Esophagus muscularis mucosa (tissue), 4 donors: ENCODE results near the gene UBE2J1. TPM values are rescaled to one million over a fixed set of nuclear protein-coding genes. Genes with fewer than 3 reads are reported as not detected.

ENCODE experiments used
- DNase-seq: peaks from one replicate; pipeline ENCODE4 v3.0.0-alpha.2; 2017; ENCODE audit errors: extremely low spot score
- H3K27ac ChIP-seq, 4 donors: fragments of 200-600 bp; sonication (generic); replicated peaks in 1 of 4; 1 replicate in 3 of 4; 2 replicates in 1 of 4; pipeline ENCODE4 v1.5.1; 2016 to 2019; ENCODE audit warnings: mild to moderate bottlenecking in 1 of 4
- H3K27me3 ChIP-seq, 4 donors: fragments of 200-600 bp; sonication (generic); one replicate each; pipeline versions ENCODE4 v1.5.1 to v1.6.0; 2016 to 2019
- H3K36me3 ChIP-seq, 4 donors: fragments of 200-600 bp; sonication (generic); one replicate each; pipeline ENCODE4 v1.5.1; 2016 to 2019
- H3K4me1 ChIP-seq, 4 donors: fragments of 200-600 bp; sonication (generic); one replicate each; pipeline ENCODE4 v1.5.1; 2016 to 2019
- H3K4me3 ChIP-seq, 4 donors: fragments of 200-600 bp; sonication (generic); 1 replicate in 2 of 4; 2 replicates in 2 of 4; pipeline ENCODE4 v1.5.1; 2016 to 2019; ENCODE audit warnings: mild to moderate bottlenecking in 4 of 4, moderate library complexity in 1 of 4
- H3K9me3 ChIP-seq, 4 donors: fragments of 200-600 bp; sonication (generic); 1 replicate in 3 of 4; 2 replicates in 1 of 4; pipeline ENCODE4 v1.5.1; 2016 to 2019
- EP300 ChIP-seq: sonication (generic); formaldehyde crosslinking; IDR thresholded peaks from one replicate; pipeline ENCODE4 v1.6.1; 2017; ENCODE audit warnings: antibody characterized with exemption
- POLR2A ChIP-seq: fragments of 450-650 bp; IDR thresholded peaks from one replicate; pipeline ENCODE4 v1.6.1; 2017; ENCODE audit warnings: antibody characterized with exemption, moderate library complexity, mild to moderate bottlenecking, low read depth
- POLR2AphosphoS5 ChIP-seq, 2 donors: sonication (generic); formaldehyde crosslinking; IDR thresholded peaks; one replicate each; pipeline ENCODE4 v1.6.1; 2017; ENCODE audit warnings: antibody characterized with exemption in 2 of 2
- WGBS: methylation state at CpG from one replicate; pipeline ENCODE4 v1.1.5; 2018; 5-methylcytosine and 5-hydroxymethylcytosine counted together
- intact Hi-C: fragments of 100-400 bp; cut with DNase I; formaldehyde crosslinking; loops from one replicate; pipeline ENCODE4 v1.15.1; 2023
- total RNA-seq, 4 donors: library from RNA; depleted of rRNA; stranded (reverse); fragments of >200 nt; gene quantifications; one replicate each; pipeline versions ENCODE4 v1.1.0 to v1.2.1, GENCODE V29; 2016
- TF ChIP-seq, protein P1 (sequence below), 3 experiments: fragments of 200-600 bp in 2 of 3; fragments of 450-650 bp in 1 of 3; sonication (generic) in 2 of 3; IDR thresholded peaks; one replicate each; pipeline ENCODE4 v1.5.1; 2017 to 2019; ENCODE audit warnings: antibody characterized with exemption in 3 of 3, mild to moderate bottlenecking in 2 of 3, moderate library complexity in 1 of 3

Gene UBE2J1
- total RNA-seq, 4 donors from 2014 or later, result 31.0 to 36.6 (median 33.6) TPM

DNA sequence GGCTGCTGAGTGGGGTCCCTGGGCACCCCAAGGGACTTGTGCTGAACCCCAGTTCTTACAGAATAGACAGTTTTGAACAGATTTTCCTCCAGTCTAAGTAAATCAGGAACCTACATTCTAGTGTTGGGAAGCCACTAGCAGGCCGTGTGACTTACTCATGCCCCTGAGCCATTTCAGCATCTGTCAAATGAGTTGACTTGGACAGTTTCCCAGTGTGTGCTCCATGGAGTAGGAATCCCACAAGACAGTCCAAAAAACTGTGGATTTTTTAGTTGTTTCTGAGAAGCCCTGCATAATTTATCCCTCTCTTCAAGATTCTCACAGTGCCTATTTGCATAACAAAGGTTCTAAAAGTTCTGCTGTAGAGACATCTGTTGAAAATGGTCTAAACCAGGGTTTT is 39.5 kb downstream of the UBE2J1 start:
- Histone ChIP-seq H3K27me3 (no peaks in the 10 kb centered on the region), H3K36me3 (peaks cover 0 to 9% (median 8%) of the 10 kb centered on the region in 4 donors), H3K27ac (peak overlapping the region; percentile 27 to 63 (median 56)), H3K9me3 (no peaks in the 10 kb centered on the region), H3K4me3 (no peak overlapping the region), H3K4me1 (peaks cover 22 to 24% (median 23%) of the 10 kb centered on the region in 4 donors)
- TF ChIP-seq, protein P1, sequence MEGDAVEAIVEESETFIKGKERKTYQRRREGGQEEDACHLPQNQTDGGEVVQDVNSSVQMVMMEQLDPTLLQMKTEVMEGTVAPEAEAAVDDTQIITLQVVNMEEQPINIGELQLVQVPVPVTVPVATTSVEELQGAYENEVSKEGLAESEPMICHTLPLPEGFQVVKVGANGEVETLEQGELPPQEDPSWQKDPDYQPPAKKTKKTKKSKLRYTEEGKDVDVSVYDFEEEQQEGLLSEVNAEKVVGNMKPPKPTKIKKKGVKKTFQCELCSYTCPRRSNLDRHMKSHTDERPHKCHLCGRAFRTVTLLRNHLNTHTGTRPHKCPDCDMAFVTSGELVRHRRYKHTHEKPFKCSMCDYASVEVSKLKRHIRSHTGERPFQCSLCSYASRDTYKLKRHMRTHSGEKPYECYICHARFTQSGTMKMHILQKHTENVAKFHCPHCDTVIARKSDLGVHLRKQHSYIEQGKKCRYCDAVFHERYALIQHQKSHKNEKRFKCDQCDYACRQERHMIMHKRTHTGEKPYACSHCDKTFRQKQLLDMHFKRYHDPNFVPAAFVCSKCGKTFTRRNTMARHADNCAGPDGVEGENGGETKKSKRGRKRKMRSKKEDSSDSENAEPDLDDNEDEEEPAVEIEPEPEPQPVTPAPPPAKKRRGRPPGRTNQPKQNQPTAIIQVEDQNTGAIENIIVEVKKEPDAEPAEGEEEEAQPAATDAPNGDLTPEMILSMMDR (IDR thresholded peaks at IDR 0.05), result no peak
- no peak for TF ChIP-seq POLR2A
- 22% methylated on average over 1 of the region's 1 CpG for WGBS
- DNase-seq, result no peak
- intact Hi-C loops, result no loop called here

DNA sequence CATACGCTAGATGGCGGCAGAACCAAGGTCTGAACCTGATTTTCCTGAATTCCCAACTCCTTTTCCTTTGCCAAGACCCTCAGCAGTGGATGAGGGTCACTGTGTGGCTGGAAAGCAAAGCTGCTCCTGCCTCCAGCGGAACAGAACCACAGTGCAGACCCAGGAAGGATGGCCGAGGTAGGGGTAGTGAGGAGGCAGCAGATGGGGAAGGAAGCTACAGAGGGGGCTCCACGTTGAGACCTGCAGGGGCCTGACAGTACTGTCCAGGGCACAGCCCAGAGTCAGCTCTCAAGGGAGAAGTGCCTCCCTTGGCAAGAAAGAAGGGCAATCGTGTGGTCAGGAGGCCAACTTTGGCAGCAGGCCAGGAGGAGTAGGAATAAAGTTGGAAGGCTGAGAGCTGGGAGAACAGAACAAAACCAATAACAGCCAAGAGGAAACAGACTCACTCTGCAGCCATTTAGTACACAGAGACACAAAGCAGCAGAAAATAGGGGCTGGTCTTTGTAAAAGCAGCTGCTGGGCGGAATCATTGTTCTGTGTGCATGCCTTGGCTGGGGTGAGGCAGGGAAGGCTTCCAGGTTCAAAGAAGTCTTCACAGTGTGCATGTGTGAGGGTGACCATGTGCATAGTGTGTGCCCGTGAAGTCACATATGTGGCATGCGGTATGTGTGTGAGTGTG is 40.5 kb downstream of the UBE2J1 start:
- no peaks in the 10 kb centered on the region for H3K27me3 ChIP-seq
- H3K4me3 ChIP-seq, result peak overlapping the region in 3 of 4 donors; percentile 5 to 24 (median 21)
- no peaks in the 10 kb centered on the region for H3K9me3 ChIP-seq
- 38% methylated on average over 9 of the region's 9 CpGs for WGBS
- no peak for TF ChIP-seq EP300
- TF ChIP-seq, protein P1 (IDR thresholded peaks at IDR 0.05), result peak in 2 of 3 experiments; percentile 9 to 20
- TF ChIP-seq POLR2AphosphoS5 (IDR thresholded peaks at IDR 0.05), result peak in 1 of 2 donors; percentile 16
- peaks cover 0 to 9% (median 8%) of the 10 kb centered on the region in 4 donors for H3K36me3 ChIP-seq
- peak overlapping the region; percentile 27 to 63 (median 56) for H3K27ac ChIP-seq
- peaks cover 22 to 24% (median 23%) of the 10 kb centered on the region in 4 donors for H3K4me1 ChIP-seq
- no peak for DNase-seq
- intact Hi-C loops, result no loop called here

DNA sequence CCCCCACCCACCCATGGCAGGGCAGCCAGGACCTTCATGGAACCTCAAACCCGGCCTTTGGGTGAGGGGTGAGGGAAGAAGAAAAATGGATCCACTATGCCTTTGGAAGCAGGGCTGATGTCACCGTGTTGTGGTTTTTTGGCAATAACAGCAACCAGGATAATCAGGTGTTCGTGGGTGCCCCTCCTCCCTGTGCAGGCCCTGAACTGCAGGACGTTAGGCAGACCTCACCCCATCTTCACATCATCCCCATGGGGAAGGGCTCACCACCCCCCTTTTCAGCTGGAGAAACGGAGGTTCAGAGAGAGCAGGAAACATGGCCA is 41.0 kb downstream of the UBE2J1 start:
- H3K4me1 ChIP-seq, result peaks cover 22 to 24% (median 23%) of the 10 kb centered on the region in 4 donors
- no peaks in the 10 kb centered on the region for H3K9me3 ChIP-seq
- no peak for DNase-seq
- peaks cover 0 to 9% (median 8%) of the 10 kb centered on the region in 4 donors for H3K36me3 ChIP-seq
- intact Hi-C loops, result no loop called here
- no peak overlapping the region for H3K4me3 ChIP-seq
- TF ChIP-seq, protein P1 (IDR thresholded peaks at IDR 0.05), result peak in 1 of 3 experiments; percentile 52
- no peak for TF ChIP-seq POLR2AphosphoS5 (IDR thresholded peaks at IDR 0.05)
- peak overlapping the region in 1 of 4 donors; percentile 63 for H3K27ac ChIP-seq
- H3K27me3 ChIP-seq, result no peaks in the 10 kb centered on the region
- whole genome bisulfite sequencing, result 35% methylated on average over 4 of the region's 5 CpGs

DNA sequence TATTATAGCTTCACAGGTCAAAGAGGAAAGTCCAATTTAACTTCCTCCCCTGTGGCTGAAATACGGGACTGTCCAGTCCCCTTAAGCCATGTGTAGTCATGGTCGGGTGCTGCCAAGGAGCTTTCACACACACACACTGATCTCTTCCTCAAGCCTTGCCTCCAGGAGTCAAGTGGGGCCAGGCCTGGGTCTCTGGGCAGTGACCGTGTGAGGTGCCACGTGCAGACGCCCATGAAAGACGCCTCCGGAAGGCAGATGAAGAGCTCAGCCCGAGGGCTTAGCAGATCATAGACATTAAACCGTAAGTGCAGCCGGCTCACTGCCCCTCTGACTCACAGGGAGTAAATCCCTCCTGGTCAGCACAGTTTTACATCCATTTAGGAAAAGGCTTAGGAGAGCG is 41.6 kb downstream of the UBE2J1 start:
- 72% methylated on average over 10 of the region's 11 CpGs for WGBS
- no peaks in the 10 kb centered on the region for H3K9me3 ChIP-seq
- DNase-seq, result no peak
- H3K36me3 ChIP-seq, result peaks cover 0 to 9% (median 8%) of the 10 kb centered on the region in 4 donors
- peaks cover 22 to 24% (median 23%) of the 10 kb centered on the region in 4 donors for H3K4me1 ChIP-seq
- intact Hi-C loops, result no loop called here
- no peak overlapping the region for H3K27ac ChIP-seq
- no peaks in the 10 kb centered on the region for H3K27me3 ChIP-seq
- no peak overlapping the region for H3K4me3 ChIP-seq
- TF ChIP-seq EP300 (no peak), POLR2A (no peak), POLR2AphosphoS5 (IDR thresholded peaks at IDR 0.05) (no peak)
- TF ChIP-seq, protein P1 (IDR thresholded peaks at IDR 0.05), result no peak
